ENCODE results near the gene RNF166.

RNF166 gene

GRCh38 chr16:88706965-88707826 is 988 bp upstream of the RNF166 start:
- no peak for DNase-seq (ENCODE audit: low spot score)

GRCh38 chr16:88705801-88706228 is 393 bp downstream of the RNF166 start:
- no peak for DNase-seq (ENCODE audit: low spot score)

- DNase-seq (ENCODE audit: low spot score): no peak
These were observed 1.0 kb downstream of the RNF166 start for GRCh38 chr16:88705076-88705684.

- DNase-seq (ENCODE audit: low spot score): no peak
These were observed 2.5 kb downstream of the RNF166 start for GRCh38 chr16:88703486-88704309.

- DNase-seq (ENCODE audit: low spot score): no peak
These were observed 3.6 kb downstream of the RNF166 start for GRCh38 chr16:88702371-88703210.

- no peak for DNase-seq (ENCODE audit: low spot score)
These were observed 4.4 kb downstream of the RNF166 start for GRCh38 chr16:88701581-88702370.

- DNase-seq (ENCODE audit: low spot score): no peak
These were observed 5.3 kb downstream of the RNF166 start for GRCh38 chr16:88700636-88701482.

- no peak for DNase-seq (ENCODE audit: low spot score)
These were observed 5.9 kb downstream of the RNF166 start for GRCh38 chr16:88700322-88700635.

- no peak for DNase-seq (ENCODE audit: low spot score)
These were observed 7.0 kb downstream of the RNF166 start for GRCh38 chr16:88699180-88699579.

- DNase-seq (ENCODE audit: low spot score): no peak
These were observed 7.6 kb downstream of the RNF166 start for GRCh38 chr16:88698646-88699045.

- DNase-seq (ENCODE audit: low spot score): no peak
These were observed 8.2 kb downstream of the RNF166 start for GRCh38 chr16:88697831-88698615.

GRCh38 chr16:88697116-88697830 is 8.9 kb downstream of the RNF166 start:
- no peak for DNase-seq (ENCODE audit: low spot score)

- DNase-seq (ENCODE audit: low spot score): no peak
These were observed 9.8 kb downstream of the RNF166 start for GRCh38 chr16:88696441-88696840.

- DNase-seq (ENCODE audit: low spot score): no peak
These were observed 10.5 kb downstream of the RNF166 start for GRCh38 chr16:88695753-88696152.

- DNase-seq (ENCODE audit: low spot score): no peak
These were observed 11.0 kb downstream of the RNF166 start for GRCh38 chr16:88695218-88695617.

- no peak for DNase-seq (ENCODE audit: low spot score)
These were observed 11.8 kb downstream of the RNF166 start for GRCh38 chr16:88694221-88695087.

GRCh38 chr16:88693420-88694177 is 12.6 kb downstream of the RNF166 start:
- no peak for DNase-seq (ENCODE audit: low spot score)
